WTC11 (cell line): ENCODE data around the gene ASCC3.

Source experiments
- GABPB1 ChIP-seq: sonication (generic); formaldehyde crosslinking; IDR thresholded peaks from 2 replicates; pipeline ENCODE4 v1.8.1; 2023; ENCODE audit warnings: mild to moderate bottlenecking, missing genetic modification reagents
- GRHL2 ChIP-seq: fragments of 250-450 bp; sonication (Bioruptor Pico); IDR thresholded peaks from 2 replicates; pipeline ENCODE4 v1.8.0; 2022; ENCODE audit warnings: mild to moderate bottlenecking, moderate library complexity; ENCODE audit not compliant: insufficient replicate concordance, severe bottlenecking
- NR3C1 ChIP-seq: sonication (generic); formaldehyde crosslinking; conservative IDR thresholded peaks from 2 replicates; pipeline ENCODE4 v1.8.1; 2023; ENCODE audit warnings: low read depth, mild to moderate bottlenecking, missing genetic modification reagents
- SP1 ChIP-seq: sonication (generic); formaldehyde crosslinking; conservative IDR thresholded peaks from 2 replicates; pipeline ENCODE4 v1.8.1; 2022; ENCODE audit warnings: missing genetic modification reagents
- TF ChIP-seq, protein P1 (sequence below): fragments of 200-600 bp; IDR thresholded peaks from 2 replicates; pipeline ENCODE4 v1.8.0; 2022; ENCODE audit warnings: antibody characterized with exemption
- TF ChIP-seq, protein P2 (sequence below): fragments of 250-450 bp; sonication (Bioruptor Pico); IDR thresholded peaks from 2 replicates; pipeline ENCODE4 v1.8.0; 2021; ENCODE audit warnings: mild to moderate bottlenecking

DNA sequence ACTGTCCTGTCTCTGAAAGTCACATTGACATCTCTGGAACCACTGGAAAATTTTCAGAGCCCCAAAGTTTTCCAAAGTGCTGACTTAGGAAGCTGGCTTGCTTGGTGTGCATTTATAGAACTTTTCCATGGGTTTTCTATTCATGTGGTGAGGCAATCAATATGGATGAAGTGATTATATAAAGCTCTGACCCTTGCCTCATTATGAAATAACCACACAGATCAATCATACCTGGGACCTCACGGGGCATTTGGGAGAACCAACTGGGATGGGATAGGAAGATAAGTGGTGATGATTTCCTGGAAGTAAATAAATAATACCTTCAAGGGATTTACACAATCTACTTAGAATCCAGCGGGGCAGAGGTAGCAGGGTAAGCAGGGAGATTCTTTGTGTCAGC is 393.5 kb downstream of the ASCC3 start:
- TF ChIP-seq, protein P1, sequence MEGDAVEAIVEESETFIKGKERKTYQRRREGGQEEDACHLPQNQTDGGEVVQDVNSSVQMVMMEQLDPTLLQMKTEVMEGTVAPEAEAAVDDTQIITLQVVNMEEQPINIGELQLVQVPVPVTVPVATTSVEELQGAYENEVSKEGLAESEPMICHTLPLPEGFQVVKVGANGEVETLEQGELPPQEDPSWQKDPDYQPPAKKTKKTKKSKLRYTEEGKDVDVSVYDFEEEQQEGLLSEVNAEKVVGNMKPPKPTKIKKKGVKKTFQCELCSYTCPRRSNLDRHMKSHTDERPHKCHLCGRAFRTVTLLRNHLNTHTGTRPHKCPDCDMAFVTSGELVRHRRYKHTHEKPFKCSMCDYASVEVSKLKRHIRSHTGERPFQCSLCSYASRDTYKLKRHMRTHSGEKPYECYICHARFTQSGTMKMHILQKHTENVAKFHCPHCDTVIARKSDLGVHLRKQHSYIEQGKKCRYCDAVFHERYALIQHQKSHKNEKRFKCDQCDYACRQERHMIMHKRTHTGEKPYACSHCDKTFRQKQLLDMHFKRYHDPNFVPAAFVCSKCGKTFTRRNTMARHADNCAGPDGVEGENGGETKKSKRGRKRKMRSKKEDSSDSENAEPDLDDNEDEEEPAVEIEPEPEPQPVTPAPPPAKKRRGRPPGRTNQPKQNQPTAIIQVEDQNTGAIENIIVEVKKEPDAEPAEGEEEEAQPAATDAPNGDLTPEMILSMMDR, result no peak
- no peak for TF ChIP-seq GRHL2 (CRISPR knock-in tag)
- no peak for TF ChIP-seq NR3C1
- TF ChIP-seq SP1, result no peak
- TF ChIP-seq, protein P2, sequence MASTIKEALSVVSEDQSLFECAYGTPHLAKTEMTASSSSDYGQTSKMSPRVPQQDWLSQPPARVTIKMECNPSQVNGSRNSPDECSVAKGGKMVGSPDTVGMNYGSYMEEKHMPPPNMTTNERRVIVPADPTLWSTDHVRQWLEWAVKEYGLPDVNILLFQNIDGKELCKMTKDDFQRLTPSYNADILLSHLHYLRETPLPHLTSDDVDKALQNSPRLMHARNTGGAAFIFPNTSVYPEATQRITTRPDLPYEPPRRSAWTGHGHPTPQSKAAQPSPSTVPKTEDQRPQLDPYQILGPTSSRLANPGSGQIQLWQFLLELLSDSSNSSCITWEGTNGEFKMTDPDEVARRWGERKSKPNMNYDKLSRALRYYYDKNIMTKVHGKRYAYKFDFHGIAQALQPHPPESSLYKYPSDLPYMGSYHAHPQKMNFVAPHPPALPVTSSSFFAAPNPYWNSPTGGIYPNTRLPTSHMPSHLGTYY (CRISPR knock-in tag), result no peak
- TF ChIP-seq GABPB1 (CRISPR knock-in tag), result no peak
